Inferior parietal cortex (tissue), 1 donor: ENCODE measurements around the gene GAK.
"Not testable (repeated sequence)": the region's sequence is repeated elsewhere in the genome, so short reads cannot be mapped to it uniquely, and the experiment has no call there.

Source experiments
- DNase-seq: peaks from one replicate; pipeline ENCODE4 v3.0.0-alpha.2; 2016; ENCODE audit errors: extremely low spot score

Gene GAK

GRCh38 chr4:926538-926937 is 5.6 kb downstream of the GAK start:
- no peak for DNase-seq

- no peak for DNase-seq
Measured at GRCh38 chr4:925771-926500, 6.2 kb downstream of the GAK start.

GRCh38 chr4:925171-925570 is 6.9 kb downstream of the GAK start:
- DNase-seq = no peak

GRCh38 chr4:924107-925096 is 7.7 kb downstream of the GAK start:
- no peak for DNase-seq

- DNase-seq = no peak
Measured at GRCh38 chr4:921830-922331, 10.2 kb downstream of the GAK start.

GRCh38 chr4:919004-919680 is 13.0 kb downstream of the GAK start:
- not testable (repeated sequence) for DNase-seq

GRCh38 chr4:918591-918990 is 13.5 kb downstream of the GAK start:
- not testable (repeated sequence) for DNase-seq

- no peak for DNase-seq
Measured at GRCh38 chr4:917992-918391, 14.1 kb downstream of the GAK start.

GRCh38 chr4:917466-917865 is 14.7 kb downstream of the GAK start:
- no peak for DNase-seq

GRCh38 chr4:915595-915994 is 16.5 kb downstream of the GAK start:
- no peak for DNase-seq

- DNase-seq = no peak
Measured at GRCh38 chr4:915041-915474, 17.1 kb downstream of the GAK start.

GRCh38 chr4:914531-914930 is 17.6 kb downstream of the GAK start:
- no peak for DNase-seq

GRCh38 chr4:913280-913618 is 18.9 kb downstream of the GAK start:
- no peak for DNase-seq

GRCh38 chr4:912548-913279 is 19.4 kb downstream of the GAK start:
- no peak for DNase-seq

- DNase-seq = no peak
Measured at GRCh38 chr4:911871-912490, 20.1 kb downstream of the GAK start.

- no peak for DNase-seq
Measured at GRCh38 chr4:911221-911751, 20.8 kb downstream of the GAK start.

GRCh38 chr4:910366-911091 is 21.6 kb downstream of the GAK start:
- no peak for DNase-seq

GRCh38 chr4:909821-910220 is 22.3 kb downstream of the GAK start:
- no peak for DNase-seq

GRCh38 chr4:909131-909571 is 23.0 kb downstream of the GAK start:
- DNase-seq = no peak
